GM12872 (cell line): ENCODE data around the gene NHLRC4.

Source experiments
- TF ChIP-seq, protein P1 (sequence below): IDR thresholded peaks from 3 replicates; pipeline ENCODE4 v1.5.1; 2011; ENCODE audit warnings: low read depth, mild to moderate bottlenecking, low read length, moderate library complexity; ENCODE audit not compliant: insufficient read depth

NHLRC4 gene

DNA sequence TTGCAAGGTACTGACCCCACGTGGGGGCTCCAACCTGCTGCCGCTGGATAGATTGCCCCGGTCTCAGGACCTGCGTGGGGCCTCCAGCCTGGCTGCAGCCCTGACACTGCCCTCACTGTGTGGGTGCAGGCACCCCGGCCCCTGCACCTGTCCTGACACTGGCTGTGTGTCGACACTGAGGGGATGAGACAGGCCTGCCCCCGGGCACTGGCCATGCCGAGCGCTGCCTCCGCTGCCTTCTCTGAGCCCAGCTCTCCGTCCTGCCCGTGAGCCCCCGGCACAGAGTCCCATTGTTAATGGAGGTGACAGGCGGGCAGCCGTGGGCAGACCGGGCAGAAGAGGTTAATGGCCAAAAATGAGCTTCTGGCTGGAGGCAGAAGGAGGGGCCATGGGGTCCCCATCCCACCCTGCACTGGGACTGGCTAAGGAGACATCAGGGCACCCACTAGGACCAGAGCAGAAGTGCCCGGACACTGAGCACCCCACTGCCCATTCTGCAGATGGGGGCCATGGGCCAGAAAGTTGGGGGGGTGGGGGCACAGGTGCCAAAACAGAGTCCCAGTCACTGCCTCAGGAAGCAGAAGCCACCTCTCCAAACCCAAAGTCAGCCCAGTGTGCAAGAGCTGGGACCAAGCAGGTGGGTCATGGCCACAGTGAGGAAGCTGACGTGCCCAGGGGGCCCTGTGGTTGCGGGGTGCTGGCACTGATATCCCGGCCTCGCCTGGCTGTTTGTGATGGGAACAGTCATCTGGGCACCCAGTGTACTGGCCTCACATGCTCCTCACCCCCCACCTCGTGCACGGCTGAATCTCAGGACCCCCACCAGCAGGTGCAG lies 9.1 kb upstream of the NHLRC4 start:
- TF ChIP-seq, protein P1, sequence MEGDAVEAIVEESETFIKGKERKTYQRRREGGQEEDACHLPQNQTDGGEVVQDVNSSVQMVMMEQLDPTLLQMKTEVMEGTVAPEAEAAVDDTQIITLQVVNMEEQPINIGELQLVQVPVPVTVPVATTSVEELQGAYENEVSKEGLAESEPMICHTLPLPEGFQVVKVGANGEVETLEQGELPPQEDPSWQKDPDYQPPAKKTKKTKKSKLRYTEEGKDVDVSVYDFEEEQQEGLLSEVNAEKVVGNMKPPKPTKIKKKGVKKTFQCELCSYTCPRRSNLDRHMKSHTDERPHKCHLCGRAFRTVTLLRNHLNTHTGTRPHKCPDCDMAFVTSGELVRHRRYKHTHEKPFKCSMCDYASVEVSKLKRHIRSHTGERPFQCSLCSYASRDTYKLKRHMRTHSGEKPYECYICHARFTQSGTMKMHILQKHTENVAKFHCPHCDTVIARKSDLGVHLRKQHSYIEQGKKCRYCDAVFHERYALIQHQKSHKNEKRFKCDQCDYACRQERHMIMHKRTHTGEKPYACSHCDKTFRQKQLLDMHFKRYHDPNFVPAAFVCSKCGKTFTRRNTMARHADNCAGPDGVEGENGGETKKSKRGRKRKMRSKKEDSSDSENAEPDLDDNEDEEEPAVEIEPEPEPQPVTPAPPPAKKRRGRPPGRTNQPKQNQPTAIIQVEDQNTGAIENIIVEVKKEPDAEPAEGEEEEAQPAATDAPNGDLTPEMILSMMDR = no peak

DNA sequence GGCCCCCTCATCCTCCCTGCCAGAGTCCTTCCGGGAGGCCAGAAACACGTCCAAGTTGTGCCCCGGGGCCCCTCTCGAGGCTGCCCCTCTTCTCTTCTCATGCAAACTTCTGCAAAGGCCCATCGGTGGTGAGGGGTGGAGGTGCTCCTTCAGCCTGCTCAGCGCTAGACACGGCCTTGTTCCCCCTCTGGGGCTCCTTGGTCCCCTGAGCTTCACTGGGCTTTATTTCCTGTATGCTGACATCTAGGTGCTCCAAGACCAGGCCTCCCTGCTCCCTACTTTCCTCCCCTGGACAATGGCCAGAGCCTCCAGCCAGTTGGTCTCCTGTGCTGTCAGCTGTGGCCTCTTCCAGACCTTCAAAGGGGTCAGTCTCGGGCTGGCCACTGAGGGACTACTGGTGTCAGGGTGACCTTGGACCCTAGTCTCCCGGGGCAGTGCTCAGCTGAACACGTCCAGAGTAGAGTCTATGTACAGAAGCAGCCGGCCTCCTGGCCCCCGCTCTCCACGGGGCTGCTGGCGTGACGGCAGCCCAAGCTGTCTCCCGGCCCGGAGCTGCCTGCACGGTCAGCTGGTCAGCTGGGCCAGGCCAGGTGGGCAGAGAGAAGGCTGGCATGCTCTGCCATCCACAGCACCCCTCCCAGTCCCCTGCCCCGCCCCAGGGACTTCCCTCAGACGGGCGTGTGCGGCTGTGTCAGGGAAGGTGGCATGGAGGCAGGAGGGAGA lies 8.3 kb upstream of the NHLRC4 start:
- TF ChIP-seq, protein P1 = no peak

DNA sequence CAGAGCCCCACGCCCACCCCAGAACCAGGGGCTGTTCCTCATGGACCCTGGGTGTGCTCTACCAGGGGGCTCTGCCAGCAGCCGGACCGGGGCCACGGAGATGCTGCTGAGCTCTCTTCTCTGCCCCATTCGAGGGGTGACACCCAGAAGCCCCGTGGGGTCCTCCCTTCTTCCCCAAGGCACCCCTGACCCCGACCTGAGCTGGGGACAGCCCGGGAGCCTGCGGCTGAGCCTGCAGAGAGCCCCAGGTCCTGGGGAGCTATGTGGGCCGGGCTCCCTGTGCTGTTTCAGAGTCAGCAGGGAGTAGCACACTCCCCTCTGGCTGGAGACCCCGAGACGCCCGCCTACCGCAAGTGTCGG lies 7.8 kb upstream of the NHLRC4 start:
- TF ChIP-seq, protein P1 = no peak

DNA sequence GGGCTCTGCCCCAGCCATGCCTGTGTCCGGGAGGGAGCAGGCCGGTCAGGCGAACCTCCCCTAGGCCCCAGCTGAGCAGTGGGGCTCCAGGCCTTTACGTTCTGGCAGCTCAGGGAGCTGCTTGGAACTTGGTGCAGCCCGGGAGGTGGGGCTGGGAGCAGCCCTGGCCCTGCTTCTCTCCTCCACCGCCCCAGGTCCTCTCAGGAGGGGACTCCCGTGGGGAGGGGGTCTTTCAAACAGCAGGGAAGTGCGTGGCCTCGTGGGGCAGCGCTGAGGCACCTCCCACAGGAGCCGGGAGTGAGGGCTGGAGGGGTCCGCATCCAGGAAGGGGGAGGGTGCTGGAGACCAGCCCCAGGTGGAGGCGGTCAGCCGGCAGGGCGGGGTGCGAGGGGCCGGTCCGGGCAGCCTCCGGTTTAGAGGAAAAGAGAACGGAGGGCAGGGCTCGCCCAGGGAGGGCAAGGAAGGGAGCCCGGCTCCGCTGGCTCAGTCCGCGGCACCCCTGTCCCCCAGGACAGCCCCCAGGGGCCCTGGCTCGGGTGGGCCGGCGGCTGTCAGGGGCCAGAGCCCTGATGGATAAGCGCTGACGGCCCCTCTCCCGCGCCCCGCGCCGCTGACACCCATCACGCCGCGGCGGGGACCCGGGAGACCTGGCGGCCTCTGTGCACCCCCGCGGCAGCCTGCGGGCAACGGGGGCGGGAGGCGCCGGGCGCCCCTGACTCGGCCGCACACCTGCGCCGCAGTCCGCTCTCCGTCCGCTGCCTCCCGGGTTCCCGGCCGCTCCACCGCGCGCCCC lies 7.2 kb upstream of the NHLRC4 start:
- TF ChIP-seq, protein P1 = no peak

- TF ChIP-seq, protein P1 = no peak
Observed at GRCh38 chr16:560204-560700, 6.6 kb upstream of the NHLRC4 start, which contains the start of gene PRR35. Gene PRR35, plus strand, starts transcription at chr16:560394. Its CDS starts 2,901 bp downstream, at chr16:563295.

GRCh38 chr16:560701-561412 lies 5.9 kb upstream of the NHLRC4 start:
- TF ChIP-seq, protein P1 = no peak
